Measurements from ENCODE around the gene THADA.

DNA sequence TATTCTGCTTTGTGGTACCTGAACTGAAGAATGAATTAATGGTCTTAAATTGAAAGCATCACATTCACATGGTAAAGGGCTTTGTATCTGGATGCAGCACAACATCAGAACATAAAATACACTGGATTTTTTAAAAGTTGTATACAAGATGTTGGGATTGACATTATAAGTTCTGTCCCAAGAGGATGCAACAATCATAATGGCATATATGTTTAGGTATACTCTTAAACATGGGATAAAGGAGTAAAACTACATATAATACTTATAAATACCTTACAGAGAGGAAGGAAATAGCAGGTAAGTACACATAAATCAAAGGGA, 171.9 kb downstream of the THADA start:
- TF ChIP-seq, protein P1, sequence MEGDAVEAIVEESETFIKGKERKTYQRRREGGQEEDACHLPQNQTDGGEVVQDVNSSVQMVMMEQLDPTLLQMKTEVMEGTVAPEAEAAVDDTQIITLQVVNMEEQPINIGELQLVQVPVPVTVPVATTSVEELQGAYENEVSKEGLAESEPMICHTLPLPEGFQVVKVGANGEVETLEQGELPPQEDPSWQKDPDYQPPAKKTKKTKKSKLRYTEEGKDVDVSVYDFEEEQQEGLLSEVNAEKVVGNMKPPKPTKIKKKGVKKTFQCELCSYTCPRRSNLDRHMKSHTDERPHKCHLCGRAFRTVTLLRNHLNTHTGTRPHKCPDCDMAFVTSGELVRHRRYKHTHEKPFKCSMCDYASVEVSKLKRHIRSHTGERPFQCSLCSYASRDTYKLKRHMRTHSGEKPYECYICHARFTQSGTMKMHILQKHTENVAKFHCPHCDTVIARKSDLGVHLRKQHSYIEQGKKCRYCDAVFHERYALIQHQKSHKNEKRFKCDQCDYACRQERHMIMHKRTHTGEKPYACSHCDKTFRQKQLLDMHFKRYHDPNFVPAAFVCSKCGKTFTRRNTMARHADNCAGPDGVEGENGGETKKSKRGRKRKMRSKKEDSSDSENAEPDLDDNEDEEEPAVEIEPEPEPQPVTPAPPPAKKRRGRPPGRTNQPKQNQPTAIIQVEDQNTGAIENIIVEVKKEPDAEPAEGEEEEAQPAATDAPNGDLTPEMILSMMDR (IDR thresholded peaks at IDR 0.05): no peak
- TF ChIP-seq EZH2 (IDR thresholded peaks at IDR 0.05) (no peak), EZH2phosphoT487 (IDR thresholded peaks at IDR 0.05) (no peak)

Measured in neural progenitor cell (in vitro differentiated cells).